ENCODE measurements around the gene TTC1.
"Not testable (repeated sequence)": the region's sequence is repeated elsewhere in the genome, so short reads cannot be mapped to it uniquely, and the experiment has no call there.

The TTC1 gene

GRCh38 chr5:160008877-160009590 lies at the start of gene TTC1:
TTC1 (plus strand) TSS chr5:160009139; CDS start chr5:160010529, 1,390 bp downstream.
- peak; percentile 92 for DNase-seq

GRCh38 chr5:159961176-159962160 lies 47.5 kb upstream of the TTC1 start:
- DNase-seq, result no peak

- no peak for DNase-seq
These were observed 46.7 kb upstream of the TTC1 start for GRCh38 chr5:159962214-159962613.

- DNase-seq, result no peak
These were observed 45.0 kb upstream of the TTC1 start for GRCh38 chr5:159963935-159964334.

GRCh38 chr5:159965031-159965837 lies 43.7 kb upstream of the TTC1 start:
- no peak for DNase-seq

GRCh38 chr5:159965838-159966128 lies 43.2 kb upstream of the TTC1 start:
- DNase-seq, result not testable (repeated sequence)

- no peak for DNase-seq
These were observed 39.0 kb upstream of the TTC1 start for GRCh38 chr5:159969966-159970365.

GRCh38 chr5:159971038-159971437 lies 37.9 kb upstream of the TTC1 start:
- DNase-seq, result no peak

- DNase-seq, result no peak
These were observed 37.4 kb upstream of the TTC1 start for GRCh38 chr5:159971514-159971913.

GRCh38 chr5:159971931-159972461 lies 36.9 kb upstream of the TTC1 start:
- DNase-seq, result no peak

- no peak for DNase-seq
These were observed 36.2 kb upstream of the TTC1 start for GRCh38 chr5:159972538-159973362.

- DNase-seq, result no peak
These were observed 33.4 kb upstream of the TTC1 start for GRCh38 chr5:159975462-159976019.

GRCh38 chr5:159976921-159977320 lies 32.0 kb upstream of the TTC1 start:
- no peak for DNase-seq

GRCh38 chr5:159978358-159978757 lies 30.6 kb upstream of the TTC1 start:
- DNase-seq, result no peak

GRCh38 chr5:159982421-159983173 lies 26.3 kb upstream of the TTC1 start:
- DNase-seq, result no peak

GRCh38 chr5:159987031-159987674 lies 21.8 kb upstream of the TTC1 start:
- peak; percentile 41 to 59 for DNase-seq

GRCh38 chr5:159990506-159990905 lies 18.4 kb upstream of the TTC1 start:
- DNase-seq, result no peak

GRCh38 chr5:159992566-159992965 lies 16.4 kb upstream of the TTC1 start:
- DNase-seq, result no peak

GRCh38 chr5:159993194-159993593 lies 15.7 kb upstream of the TTC1 start:
- DNase-seq, result no peak

GRCh38 chr5:159995907-159996306 lies 13.0 kb upstream of the TTC1 start:
- DNase-seq, result no peak
